Spleen (tissue), 11 donors: ENCODE data around the gene B4GALNT2. TPM values are rescaled to one million over a fixed set of nuclear protein-coding genes. Genes with fewer than 3 reads are reported as not detected.

Experiments
- DNase-seq: peaks from one replicate; pipeline ENCODE4 v3.0.0-alpha.2; 2020
- H3K27ac ChIP-seq, 8 donors: fragments of 200-600 bp; sonication (generic) in 7 of 8; 1 replicate in 4 of 8; 2 replicates in 4 of 8; pipeline versions ENCODE4 v1.5.0 to v1.8.0; 2016 to 2021; ENCODE audit warnings: inconsistent platforms in 4 of 8, mild to moderate bottlenecking in 4 of 8, moderate library complexity in 1 of 8
- H3K27me3 ChIP-seq, 7 donors: fragments of 200-600 bp; sonication (generic) in 6 of 7; replicated peaks in 1 of 7; 1 replicate in 4 of 7; 2 replicates in 3 of 7; pipeline versions ENCODE4 v1.5.0 to v1.8.0; 2016 to 2021; ENCODE audit warnings: inconsistent platforms in 3 of 7, mild to moderate bottlenecking in 1 of 7
- H3K36me3 ChIP-seq, 6 donors: fragments of 200-600 bp; sonication (generic) in 5 of 6; 1 replicate in 4 of 6; 2 replicates in 2 of 6; pipeline versions ENCODE4 v1.5.0 to v1.8.0; 2016 to 2021; ENCODE audit warnings: inconsistent platforms in 2 of 6
- H3K4me1 ChIP-seq, 6 donors: fragments of 200-600 bp; sonication (generic) in 5 of 6; 1 replicate in 3 of 6; 2 replicates in 3 of 6; pipeline versions ENCODE4 v1.5.0 to v1.8.0; 2016 to 2021; ENCODE audit warnings: inconsistent platforms in 3 of 6
- H3K4me3 ChIP-seq, 8 donors: fragments of 200-600 bp; sonication (generic) in 7 of 8; 1 replicate in 4 of 8; 2 replicates in 4 of 8; pipeline versions ENCODE4 v1.5.0 to v1.8.0; 2016 to 2021; ENCODE audit warnings: inconsistent platforms in 4 of 8, mild to moderate bottlenecking in 4 of 8, moderate library complexity in 2 of 8
- H3K9me3 ChIP-seq, 8 donors: fragments of 200-600 bp; sonication (generic) in 7 of 8; 1 replicate in 4 of 8; 2 replicates in 4 of 8; pipeline versions ENCODE4 v1.5.0 to v1.8.0; 2016 to 2021; ENCODE audit warnings: inconsistent platforms in 4 of 8
- CTCF ChIP-seq, 11 experiments: fragments of 200-600 bp in 7 of 11; fragments of 450-650 bp in 4 of 11; sonication (generic) in 4 of 11; IDR thresholded peaks in 8 of 11; conservative IDR thresholded peaks in 3 of 11; 1 replicate in 7 of 11; 2 replicates in 4 of 11; pipeline versions ENCODE4 v1.4.0 to v1.8.0; 2016 to 2021; ENCODE audit warnings: antibody characterized with exemption in 11 of 11, inconsistent platforms in 4 of 11, mild to moderate bottlenecking in 1 of 11
- POLR2A ChIP-seq, 3 donors: fragments of 450-650 bp; IDR thresholded peaks; one replicate each; pipeline ENCODE4 v1.5.1; 2017; ENCODE audit warnings: antibody characterized with exemption in 3 of 3, mild to moderate bottlenecking in 1 of 3
- POLR2AphosphoS5 ChIP-seq, 3 donors: sonication (generic); formaldehyde crosslinking; IDR thresholded peaks; one replicate each; pipeline ENCODE4 v1.5.1; 2017; ENCODE audit warnings: antibody characterized with exemption in 3 of 3
- WGBS, 5 donors: extraction: QIAGEN DNeasy Blood & Tissue Kit in 3 of 5; methylation state at CpG; one replicate each; pipeline versions ENCODE4 v1.1.5 to v1.1.7; 2013 to 2018; 5-methylcytosine and 5-hydroxymethylcytosine counted together
- intact Hi-C: fragments of 100-400 bp; cut with DNase I; formaldehyde crosslinking; loops from one replicate; pipeline ENCODE4 v1.15.0; 2023; ENCODE audit warnings: low total_unique reads
- polyA plus RNA-seq, 3 donors: library from polyadenylated mRNA; stranded (reverse); fragments of 200-250 nt; gene quantifications; one replicate each; pipeline ENCODE4 v1.2.1, GENCODE V29; 2013
- total RNA-seq, 7 donors: library from RNA; depleted of rRNA in 3 of 7; stranded (reverse); fragments of >200 nt in 3 of 7; fragmentation: NEBNext Ultra II Directional in 4 of 7; extraction: Animal tissue kit (Norgen Biotek cat#: 25700) in 4 of 7; gene quantifications; one replicate each; pipeline versions ENCODE4 v1.1.0 to v1.2.1, GENCODE V29; 2016 to 2021
- donor health status: healthy with polysubstance abuse.
- donor health status: DM: no; HTN: no; CAD: no; lungs with moderate emphysema.
- donor health status: DM: no; HTN: no; CAD: no.
- donor health status: Bipolar disorder and iron deficiency.
- donor health status: healthy.
- donor health status: DM: no; HTN: no; CAD: no.
- donor health status: DM: yes; HTN: yes; CAD: no.

The B4GALNT2 gene
- total and polyA plus RNA-seq, 10 donors: 0.10 to 0.21 (median 0.18) TPM; not detected in 6

- Histone ChIP-seq H3K4me3 (no peak overlapping the region), H3K27ac (no peak overlapping the region), H3K27me3 (peaks cover 0 to 29% (median 0%) of the 10 kb centered on the region in 7 donors), H3K9me3 (no peaks in the 10 kb centered on the region), H3K36me3 (no peaks in the 10 kb centered on the region), H3K4me1 (no peaks in the 10 kb centered on the region)
- intact Hi-C loops: no loop called here
- TF ChIP-seq POLR2AphosphoS5 (IDR thresholded peaks at IDR 0.05): no peak
- TF ChIP-seq CTCF (IDR thresholded peaks at IDR 0.05 in 8 of 11, conservative IDR thresholded peaks at IDR 0.05 in 3 of 11): no peak
- TF ChIP-seq POLR2A (IDR thresholded peaks at IDR 0.05): no peak
- 43 to 95% (median 91%) methylated on average over 1 of the region's 1 CpG for WGBS, 5 donors
- DNase-seq: no peak
These were observed 19.6 kb upstream of the B4GALNT2 start for GRCh38 chr17:49112936-49113335.

- DNase-seq: no peak
- Histone ChIP-seq H3K4me3 (no peak overlapping the region), H3K27ac (no peak overlapping the region), H3K36me3 (no peaks in the 10 kb centered on the region), H3K27me3 (peaks cover 0 to 44% (median 0%) of the 10 kb centered on the region in 7 donors), H3K9me3 (no peaks in the 10 kb centered on the region), H3K4me1 (no peaks in the 10 kb centered on the region)
- intact Hi-C loops: no loop called here
- TF ChIP-seq POLR2A (IDR thresholded peaks at IDR 0.05) (no peak), CTCF (IDR thresholded peaks at IDR 0.05 in 8 of 11, conservative IDR thresholded peaks at IDR 0.05 in 3 of 11) (no peak), POLR2AphosphoS5 (IDR thresholded peaks at IDR 0.05) (no peak)
- 76 to 90% (median 83%) methylated on average over 1 of the region's 1 CpG for WGBS, 5 donors
These were observed 17.9 kb upstream of the B4GALNT2 start for GRCh38 chr17:49114703-49115102.

GRCh38 chr17:49117587-49118230, 14.9 kb upstream of the B4GALNT2 start:
- WGBS, 5 donors: 82 to 91% (median 90%) methylated on average over 2 of the region's 2 CpGs
- intact Hi-C loops: no loop called here
- Histone ChIP-seq H3K4me3 (no peak overlapping the region), H3K27ac (no peak overlapping the region), H3K27me3 (peaks cover 0 to 60% (median 0%) of the 10 kb centered on the region in 7 donors), H3K4me1 (no peaks in the 10 kb centered on the region), H3K9me3 (no peaks in the 10 kb centered on the region), H3K36me3 (no peaks in the 10 kb centered on the region)
- DNase-seq: no peak
- TF ChIP-seq CTCF (IDR thresholded peaks at IDR 0.05 in 8 of 11, conservative IDR thresholded peaks at IDR 0.05 in 3 of 11): no peak
- no peak for TF ChIP-seq POLR2A (IDR thresholded peaks at IDR 0.05)
- TF ChIP-seq POLR2AphosphoS5 (IDR thresholded peaks at IDR 0.05): no peak

GRCh38 chr17:49120166-49120565, 12.4 kb upstream of the B4GALNT2 start:
- Histone ChIP-seq H3K36me3 (no peaks in the 10 kb centered on the region), H3K27me3 (peaks cover 0 to 49% (median 0%) of the 10 kb centered on the region in 7 donors), H3K27ac (no peak overlapping the region), H3K9me3 (no peaks in the 10 kb centered on the region), H3K4me3 (no peak overlapping the region), H3K4me1 (no peaks in the 10 kb centered on the region)
- TF ChIP-seq CTCF (IDR thresholded peaks at IDR 0.05 in 8 of 11, conservative IDR thresholded peaks at IDR 0.05 in 3 of 11): no peak
- no peak for TF ChIP-seq POLR2AphosphoS5 (IDR thresholded peaks at IDR 0.05)
- no peak for TF ChIP-seq POLR2A (IDR thresholded peaks at IDR 0.05)
- DNase-seq: no peak
- intact Hi-C loops: no loop called here
- 68 to 87% (median 70%) methylated on average over 3 of the region's 3 CpGs for WGBS, 5 donors
